Hematopoietic multipotent progenitor cell treated with erythropoietin and hydrocortisone succinate and interleukin-3 and kit ligand, for 15 days (in vitro differentiated cells): Measurements from ENCODE around the gene HABP2.

Experiments used
- DNase-seq: peaks from one replicate; pipeline ENCODE4 v3.0.0-alpha.2; 2015; ENCODE audit warnings: low spot score

HABP2 gene

DNA sequence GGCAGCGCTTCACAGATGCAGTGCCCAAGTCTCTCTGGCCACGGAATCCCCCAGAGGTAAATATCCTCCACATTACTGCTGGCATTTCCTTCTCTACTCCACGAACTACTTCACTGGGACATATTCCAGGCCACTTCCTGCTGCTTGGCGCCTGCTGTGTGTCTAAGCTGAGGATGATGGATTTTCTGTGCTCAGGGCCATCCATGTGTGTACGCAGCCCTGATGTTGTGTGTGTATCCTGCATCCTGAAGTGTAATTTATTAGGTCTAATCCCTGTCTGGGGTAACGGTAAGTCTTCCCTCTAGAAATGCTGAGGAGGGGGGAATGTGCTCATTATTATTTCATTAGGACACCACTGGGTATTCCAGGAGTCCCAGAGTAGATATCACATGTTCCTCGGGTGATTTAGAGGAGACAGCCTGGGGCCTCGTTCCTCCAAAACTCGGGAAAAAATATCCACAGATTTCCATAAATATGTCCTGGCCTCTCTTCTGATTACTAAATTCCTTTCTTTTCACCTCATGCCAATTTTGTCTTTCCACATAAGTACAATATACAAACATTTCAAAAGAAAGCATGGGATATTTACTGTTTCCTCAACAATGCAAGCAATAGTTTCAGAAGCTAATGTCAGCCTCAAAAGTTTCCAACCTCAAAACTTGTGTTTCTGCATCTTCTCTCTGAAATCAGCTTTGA is 25.5 kb upstream of the HABP2 start:
- DNase-seq: no peak

DNA sequence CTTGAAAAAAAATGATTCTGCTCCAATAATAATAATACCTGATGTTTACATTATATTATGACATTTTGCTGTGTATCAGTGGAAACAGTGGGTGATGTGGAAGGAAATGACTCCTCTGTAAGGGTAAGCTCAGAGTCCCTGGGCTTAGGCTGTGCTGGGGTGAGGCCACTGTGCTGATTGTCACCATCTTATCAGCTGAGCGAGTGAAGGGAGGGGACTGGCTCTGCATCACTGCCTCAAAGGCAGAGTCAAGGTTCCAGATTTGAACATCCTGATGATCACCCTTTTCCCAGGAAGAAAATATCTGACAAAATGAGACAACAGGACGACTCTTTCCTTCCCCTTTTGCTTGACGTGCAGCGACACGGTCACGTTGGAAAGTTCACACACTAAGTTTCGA is 24.0 kb upstream of the HABP2 start:
- no peak for DNase-seq

DNA sequence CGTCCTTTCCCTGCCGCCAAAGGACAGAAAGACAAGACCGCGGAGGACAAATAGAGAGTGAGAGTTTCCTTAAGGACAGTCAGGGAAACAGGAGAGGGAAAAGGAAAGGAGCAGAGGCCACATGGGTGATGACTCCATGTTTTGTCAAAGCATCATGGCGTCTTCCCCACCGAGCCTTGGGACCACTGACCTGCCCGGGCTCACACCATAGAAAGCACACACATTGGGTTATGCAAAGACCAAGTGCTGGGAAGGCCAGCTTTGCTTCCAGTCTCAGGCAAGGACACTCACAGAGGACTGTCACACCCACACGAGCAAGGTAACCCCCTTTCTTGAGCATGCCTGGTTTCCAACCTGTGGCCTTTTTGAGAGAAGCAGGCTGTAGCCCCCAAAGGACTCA is 23.3 kb upstream of the HABP2 start:
- no peak for DNase-seq

DNA sequence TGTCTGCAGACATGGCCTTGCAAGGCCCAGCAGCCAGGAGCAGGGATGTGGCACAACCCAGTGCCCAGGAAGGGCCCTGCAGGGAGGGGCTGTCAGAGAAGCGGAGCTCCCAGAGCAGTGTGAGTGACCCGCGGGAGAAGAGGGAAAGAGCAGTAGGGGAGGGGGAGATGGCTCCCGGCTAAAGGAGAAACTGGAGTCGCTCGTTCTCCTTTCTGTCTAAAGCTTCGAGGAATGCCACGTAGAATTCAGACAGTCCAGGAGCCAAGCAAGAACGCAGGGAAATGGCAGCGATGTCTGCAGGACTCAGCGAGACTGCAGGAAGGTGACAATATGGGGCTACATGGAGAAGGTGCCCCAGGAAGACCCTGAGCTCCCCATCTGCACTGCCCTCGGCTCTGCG is 22.4 kb upstream of the HABP2 start:
- no peak for DNase-seq

DNA sequence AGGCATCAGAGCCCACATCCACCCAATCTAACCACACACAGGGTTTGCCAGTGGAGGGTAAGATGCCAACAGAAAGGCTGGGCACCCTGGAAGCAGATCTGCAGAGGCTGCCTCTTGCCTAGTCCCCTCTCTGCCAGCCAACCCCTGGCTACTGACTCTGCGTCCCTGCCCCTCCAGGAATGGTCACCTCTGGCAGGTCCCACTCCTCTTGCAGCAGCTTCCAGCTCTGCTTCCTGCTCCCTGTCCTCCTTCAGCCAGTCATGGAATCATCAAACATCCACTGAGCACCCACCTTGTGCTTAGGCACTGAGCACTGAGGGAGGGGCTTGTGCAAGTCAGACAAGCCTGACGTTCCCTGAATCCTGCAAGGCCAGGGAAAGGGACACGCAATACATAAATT is 20.1 kb upstream of the HABP2 start:
- DNase-seq: no peak

DNA sequence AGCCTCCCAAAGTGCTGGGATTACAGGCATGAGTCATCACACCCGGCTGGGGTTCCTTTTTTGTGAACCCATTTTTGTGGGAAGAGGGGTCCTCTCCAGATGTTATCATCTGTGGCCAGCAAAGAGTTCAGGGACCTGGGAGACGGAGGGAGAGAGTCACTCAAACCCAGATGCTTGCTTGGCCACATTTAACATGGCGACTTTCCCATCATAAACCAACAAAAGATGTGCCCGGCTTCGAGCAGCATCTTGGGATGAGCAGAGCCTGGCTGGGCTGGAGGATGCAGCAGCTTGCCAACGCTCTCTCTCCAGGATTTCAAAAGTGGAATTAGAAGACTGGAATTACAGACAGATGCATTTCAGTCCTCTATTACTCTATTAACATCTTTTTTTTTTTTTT is 19.1 kb upstream of the HABP2 start:
- no peak for DNase-seq

DNA sequence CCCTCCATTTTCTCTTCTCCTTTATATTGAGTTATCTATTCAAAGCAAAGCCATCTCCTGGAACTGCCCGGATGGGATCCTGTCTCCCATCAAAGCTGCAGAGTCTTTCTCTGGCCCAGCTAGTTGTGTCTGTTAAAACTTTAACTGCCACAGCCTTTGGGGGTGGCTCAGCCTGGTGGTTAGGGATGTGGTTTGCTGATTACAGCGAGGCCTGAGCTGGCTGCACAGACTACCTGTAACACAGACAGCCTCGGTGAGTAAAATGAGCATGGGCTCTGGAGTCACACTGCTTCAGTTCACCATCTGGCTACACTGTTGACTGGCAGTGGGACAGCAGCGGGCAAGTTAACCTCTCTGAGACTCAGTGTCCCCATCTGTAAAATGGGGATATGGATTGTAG is 18.4 kb upstream of the HABP2 start:
- no peak for DNase-seq

DNA sequence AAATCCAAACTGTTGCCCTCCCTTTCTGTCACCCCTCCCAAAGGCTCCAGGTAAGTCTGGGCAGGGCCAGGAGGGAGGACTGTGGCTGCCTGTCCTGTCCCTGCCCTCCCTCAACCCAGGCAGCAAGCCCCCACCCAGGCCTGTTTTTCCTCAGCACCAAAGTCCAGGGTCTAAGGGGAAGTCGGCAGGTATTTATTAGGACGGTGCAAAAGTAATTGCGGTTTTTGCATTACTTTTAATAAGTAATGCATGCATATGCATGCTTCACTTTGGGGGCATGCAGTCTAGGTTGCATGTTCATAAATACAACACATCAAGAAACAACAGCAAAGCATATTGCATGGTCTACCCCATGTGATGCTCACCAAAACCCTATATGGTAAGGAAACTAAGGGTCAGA is 15.2 kb upstream of the HABP2 start:
- no peak for DNase-seq

DNA sequence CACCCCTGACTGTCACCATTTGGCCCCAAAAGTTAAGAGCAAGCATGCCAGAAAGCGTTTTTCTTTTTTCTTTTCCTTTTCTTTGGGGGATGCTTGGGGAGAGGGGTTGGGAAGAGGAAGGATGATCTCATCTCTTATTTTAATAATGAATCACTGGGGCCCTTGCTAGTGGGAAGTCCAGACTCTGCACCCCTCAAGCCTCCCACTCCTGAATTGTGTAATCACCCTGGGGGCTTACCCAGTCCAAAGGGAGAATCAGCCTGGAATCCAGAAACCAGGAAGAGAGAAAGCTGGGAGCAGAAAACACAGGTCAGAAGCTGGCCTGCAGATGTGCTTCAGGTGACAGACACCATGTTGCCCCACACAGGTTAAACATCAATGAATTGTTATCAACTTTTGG is 14.7 kb upstream of the HABP2 start:
- DNase-seq: no peak

DNA sequence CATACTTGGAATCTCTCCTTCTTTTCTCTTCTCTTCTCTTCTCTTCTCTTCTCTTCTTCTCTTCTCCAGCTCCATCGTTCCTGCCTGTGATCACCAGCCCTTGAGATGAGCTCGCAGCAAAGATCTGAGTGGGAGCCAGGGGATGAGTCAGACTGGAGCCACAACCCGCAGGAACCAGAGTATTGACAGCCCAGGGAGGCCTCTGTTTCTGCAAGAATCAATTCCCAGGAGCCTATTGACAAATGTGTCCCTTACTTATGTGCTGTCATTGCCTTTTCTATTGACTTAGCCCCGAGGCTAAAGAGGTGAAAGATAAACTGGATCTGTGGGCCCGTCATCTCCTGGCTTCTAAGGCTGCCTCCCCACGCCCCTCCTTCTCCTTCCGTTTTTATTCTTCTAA is 13.1 kb upstream of the HABP2 start:
- DNase-seq: no peak

DNA sequence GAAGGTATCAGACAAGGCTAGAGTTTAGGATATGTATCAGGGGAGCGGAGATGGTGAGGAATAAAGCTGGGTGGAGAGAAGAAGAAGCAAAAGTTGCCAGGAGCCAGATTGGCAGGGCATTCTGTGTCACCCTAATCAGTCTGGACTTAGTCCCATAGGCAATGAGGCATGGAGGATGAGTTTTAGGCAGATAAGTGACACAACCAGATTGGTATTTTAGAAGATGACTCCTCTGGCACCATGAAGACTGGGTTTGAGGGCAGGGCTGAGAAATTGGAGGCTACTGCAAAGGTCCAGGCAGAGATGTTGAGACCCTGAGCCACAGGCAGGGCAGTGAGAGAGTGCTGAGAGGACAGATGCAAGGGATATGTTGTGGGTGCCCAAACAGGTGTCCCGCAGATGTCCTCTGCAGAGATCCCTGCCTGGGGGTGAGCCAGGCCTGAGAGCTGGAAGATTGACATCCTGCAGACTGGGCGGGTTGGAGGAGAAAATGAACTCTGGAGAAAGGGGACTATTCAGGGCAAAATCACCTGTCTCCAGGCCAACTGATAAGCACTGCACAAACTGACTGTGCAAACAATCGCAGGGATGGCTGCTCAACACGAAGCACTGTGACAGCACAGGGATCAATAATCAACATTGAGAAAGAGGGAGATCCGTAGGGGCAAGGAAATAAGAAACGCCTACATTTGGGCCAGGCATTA is 11.9 kb upstream of the HABP2 start:
- no peak for DNase-seq

DNA sequence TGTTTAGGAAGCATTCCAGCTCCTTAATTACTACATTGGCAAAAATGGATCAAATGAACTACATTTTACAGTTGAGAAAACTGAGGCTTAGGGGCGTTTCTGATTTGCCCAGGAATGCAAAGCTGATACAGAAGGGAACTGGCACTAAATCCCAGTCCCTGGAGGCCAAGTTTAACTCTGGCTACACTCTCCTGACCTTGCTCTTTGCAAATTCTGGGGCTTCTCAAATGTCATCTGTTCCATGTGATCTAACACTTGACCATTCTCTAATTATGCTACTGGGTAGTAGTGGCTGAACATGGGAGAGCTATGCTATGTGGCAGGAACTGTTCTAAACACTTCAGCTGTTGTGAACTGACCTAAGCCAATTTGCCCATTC is 11.3 kb upstream of the HABP2 start:
- DNase-seq: no peak

DNA sequence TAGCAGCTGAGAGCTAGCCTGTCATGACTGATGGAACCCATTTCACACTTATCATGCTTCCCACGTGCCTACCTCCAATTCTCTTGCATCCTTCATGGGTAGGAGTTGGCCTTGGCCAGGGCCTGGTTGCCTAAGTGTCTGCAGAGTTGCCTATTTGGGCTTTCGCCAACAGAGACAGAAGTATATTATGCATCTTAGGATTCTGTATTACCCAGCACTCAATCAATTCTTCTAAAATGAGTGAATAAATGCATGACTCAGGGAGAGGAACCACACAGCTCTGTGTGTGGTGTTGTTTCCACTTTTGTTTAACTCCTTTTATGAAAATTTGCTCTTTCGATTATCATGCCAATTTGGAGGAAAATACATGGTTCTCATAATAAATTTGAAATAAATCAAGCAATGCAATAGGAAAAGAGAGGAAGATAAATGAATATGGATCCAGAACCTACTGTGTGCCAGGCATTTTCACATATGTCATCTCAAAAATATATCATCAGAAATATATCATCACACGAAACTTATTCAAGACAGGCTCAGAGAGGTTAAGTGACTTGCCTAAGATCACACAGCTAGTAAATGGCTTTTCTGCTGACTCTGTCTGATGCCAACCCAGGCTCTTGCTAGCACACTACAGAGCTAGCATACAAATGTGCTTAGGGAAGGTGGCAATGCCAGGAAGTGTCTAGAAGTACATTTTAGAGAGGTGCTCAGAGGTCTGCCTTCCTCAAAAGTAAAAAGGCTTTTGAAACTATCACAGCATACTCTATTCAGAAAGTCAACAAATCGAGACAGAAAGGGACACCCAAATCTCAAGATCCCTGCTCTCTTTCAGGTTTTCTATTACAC is 9.5 kb upstream of the HABP2 start:
- DNase-seq: no peak

DNA sequence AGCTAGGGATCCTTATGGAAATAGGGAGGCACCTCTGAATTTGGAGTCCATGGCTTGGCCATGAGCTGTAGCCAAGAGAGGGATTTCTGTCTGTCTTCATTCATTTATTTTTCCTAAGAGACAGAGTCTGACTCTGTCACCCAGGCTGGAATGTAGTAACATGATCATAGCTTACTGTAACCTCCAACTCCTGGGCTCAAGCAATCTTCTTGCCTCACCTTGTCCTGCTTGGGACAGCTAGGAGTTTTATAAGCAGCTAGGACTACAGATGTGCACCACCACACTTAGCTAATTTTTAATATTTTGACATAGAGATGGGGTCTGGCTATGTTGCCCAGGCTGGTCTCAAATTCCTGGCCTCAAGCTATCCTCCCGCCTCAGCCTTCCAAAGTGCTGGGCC is 8.5 kb upstream of the HABP2 start:
- no peak for DNase-seq

DNA sequence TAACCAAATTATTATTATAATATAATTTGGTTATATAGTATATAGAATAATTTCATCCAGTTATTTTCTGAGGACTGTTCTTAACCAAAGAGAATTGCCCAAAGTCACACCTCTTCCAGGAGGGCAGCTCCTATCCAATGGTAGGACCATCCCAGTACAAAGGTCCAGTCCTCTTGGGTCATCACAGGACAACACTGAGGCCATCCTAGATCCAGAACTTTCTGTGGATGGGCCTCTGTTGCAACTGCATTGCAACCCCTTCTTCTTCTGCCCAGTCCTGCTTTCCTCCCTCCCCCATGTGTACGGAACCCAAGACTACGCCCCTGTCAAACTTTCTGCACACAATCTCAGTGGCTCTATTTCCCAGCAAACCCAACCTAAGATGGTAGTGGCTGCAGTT is 5.4 kb upstream of the HABP2 start:
- DNase-seq: no peak

DNA sequence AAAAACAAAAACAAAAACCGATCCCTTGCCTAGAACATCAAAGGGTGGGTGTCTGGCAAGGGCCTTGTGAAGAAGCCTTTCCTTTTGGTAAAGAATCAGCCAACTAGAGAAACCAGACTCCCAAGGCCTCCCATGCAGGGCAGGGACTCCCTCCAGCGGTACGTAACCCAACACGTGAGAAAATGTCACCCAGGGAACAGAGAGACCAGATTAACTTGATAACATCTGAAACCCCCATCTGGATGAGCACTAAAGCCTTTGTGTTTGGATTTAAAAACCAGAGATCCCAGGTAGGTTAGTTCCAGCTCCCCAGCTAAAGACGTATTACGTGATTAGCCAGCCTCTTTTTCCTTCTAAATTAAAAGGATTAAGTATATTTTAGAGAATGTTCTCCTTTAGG is 3.0 kb upstream of the HABP2 start:
- DNase-seq: no peak

DNA sequence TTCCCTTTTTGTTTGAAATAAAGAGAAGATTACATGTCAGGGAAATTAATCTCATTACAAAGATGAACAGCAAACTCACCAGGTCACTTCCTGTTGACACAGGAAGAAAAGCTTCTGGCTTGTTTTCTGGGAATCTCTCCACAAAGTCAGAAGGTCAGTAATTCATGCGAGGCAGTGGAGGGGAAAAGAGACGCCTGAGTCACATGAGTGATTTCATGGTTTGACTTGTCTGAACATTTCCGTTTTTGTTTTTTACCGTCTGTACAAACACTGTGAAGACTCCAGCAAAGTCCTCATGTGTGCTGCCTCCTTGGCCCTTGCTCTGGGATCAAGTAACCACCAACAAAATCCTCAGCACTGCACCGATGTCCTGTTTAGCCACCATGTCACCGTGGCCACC is 2.5 kb upstream of the HABP2 start:
- DNase-seq: no peak

DNA sequence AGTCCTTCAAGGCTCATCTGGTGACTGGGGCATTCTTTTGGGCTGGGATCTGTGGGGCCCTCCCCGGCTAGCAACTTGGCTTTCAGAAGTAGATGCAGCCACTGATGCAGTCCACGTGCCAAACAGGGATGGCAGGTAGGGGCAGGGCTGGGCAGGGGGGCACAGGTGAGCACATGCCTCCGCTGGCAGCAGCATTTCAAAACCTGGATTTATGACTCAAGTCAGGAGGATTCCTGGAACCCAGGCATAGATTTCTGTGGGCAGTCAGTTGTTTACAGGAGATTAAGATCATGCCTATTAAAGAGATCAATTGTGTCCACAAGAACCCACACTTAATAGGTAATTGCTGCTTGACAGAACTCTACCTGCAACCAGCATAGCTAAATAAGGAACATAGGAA is 839 bp upstream of the HABP2 start:
- DNase-seq: no peak

DNA sequence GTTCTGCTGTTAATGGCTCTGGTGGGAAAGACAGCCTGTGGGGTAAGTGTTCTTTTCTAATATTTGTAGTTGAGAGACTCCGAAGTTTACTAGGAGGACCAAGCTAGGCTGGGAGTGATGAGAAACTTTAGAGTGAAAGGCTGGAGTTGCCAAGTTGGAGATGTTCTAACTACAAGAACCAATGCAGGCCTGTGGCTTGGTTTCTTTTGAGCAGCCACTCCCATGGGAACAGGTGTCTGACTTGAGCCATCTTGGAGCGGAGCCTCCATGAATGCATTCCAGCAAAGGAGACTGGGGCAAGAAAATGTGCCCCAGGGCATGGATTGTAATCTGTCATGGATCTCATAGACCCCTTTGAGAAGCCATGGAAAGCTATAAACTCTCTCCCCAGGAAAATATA is 296 bp downstream of the HABP2 start:
- no peak for DNase-seq

DNA sequence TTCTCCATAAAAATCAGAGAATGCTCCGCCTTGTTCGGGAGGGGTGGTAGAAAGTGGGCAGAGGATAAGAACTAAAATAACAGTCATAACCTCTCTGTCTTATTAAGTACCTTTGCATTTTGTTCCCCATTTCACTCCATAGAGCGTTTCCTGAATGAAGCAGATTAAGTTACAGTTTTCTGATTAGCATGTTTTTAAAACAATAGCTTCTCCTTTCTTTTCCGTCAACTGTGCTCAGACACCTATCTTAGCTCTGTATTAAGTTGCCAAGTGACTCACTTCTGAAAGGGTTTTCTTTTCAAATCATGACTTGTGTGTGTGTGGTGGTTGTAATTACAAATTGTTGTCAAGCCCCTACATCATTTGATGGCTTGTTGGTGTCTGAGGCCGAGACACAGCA is 1.4 kb downstream of the HABP2 start:
- no peak for DNase-seq

DNA sequence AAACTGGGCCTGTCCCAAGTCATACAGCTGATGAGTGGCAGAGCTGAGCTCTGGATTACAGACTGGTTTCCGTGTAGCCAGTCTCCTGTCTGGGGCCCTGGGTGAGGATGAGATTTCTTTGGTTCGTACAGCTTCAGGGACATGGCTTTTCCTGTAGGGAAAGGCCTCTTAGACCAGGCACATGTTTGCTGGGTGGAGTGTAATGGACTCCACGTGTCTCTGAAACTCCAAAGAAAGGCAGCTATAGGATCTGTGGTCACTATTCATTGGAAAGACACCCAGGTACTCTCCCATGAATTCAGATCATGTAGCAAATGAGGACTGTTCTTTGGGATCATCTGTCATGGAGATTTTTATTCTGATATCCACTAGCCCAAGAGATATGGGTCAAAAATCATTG is 2.4 kb downstream of the HABP2 start:
- DNase-seq: no peak

DNA sequence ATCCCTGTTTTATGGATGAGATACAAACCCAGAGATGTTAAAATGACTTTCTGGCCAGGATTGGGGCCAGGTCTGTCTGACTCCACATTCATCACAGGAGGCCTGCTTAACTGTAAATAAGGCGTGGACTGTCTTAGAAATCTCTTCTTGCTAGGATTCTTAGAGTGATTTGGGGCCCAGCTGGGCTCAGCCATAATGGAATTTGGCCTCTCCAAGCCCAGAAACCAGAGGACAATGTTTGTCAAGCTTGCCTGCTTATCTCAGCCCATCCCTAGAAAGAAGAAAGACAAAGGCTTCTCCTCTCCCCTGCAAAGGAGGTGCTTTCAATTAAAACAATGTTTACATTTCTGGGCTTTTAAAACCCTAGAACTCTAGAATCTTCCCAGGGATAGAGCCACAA is 2.9 kb downstream of the HABP2 start:
- DNase-seq: no peak

DNA sequence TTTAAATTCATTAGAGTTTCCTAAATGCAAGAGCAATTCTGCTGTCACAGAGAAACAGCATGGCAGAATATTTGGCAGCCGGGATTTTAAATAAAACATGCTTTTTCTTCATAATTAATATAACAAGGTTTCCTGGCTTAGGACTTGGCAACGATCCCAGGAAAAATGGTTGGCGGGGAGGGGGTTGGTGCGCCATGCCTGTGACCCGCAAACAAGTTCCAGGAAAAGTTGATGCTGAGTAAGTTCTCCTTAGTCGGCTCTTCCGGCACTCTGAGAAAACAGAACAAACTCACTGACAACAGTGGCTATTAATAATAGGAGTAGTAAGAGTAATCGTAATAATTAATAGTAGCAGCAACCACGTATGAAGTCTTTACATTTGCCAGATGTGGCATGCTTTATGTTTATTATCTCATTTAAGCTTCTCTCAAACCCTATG is 4.6 kb downstream of the HABP2 start:
- no peak for DNase-seq
